Upper lobe of left lung (tissue), 4 donors: Measurements from ENCODE around the gene ZNF831.

Experiments used
- EP300 ChIP-seq, 4 donors: sonication (generic); formaldehyde crosslinking; IDR thresholded peaks; one replicate each; pipeline ENCODE4 v1.5.1; 2017; ENCODE audit warnings: antibody characterized with exemption in 4 of 4, control low read depth in 2 of 4
- POLR2AphosphoS5 ChIP-seq, 2 donors: sonication (generic); formaldehyde crosslinking; IDR thresholded peaks; one replicate each; pipeline ENCODE4 v1.5.1; 2017; ENCODE audit warnings: antibody characterized with exemption in 2 of 2
- TF ChIP-seq, protein P1 (sequence below), 6 experiments: fragments of 450-650 bp in 4 of 6; fragments of 200-600 bp in 2 of 6; sonication (generic) in 2 of 6; IDR thresholded peaks; one replicate each; pipeline ENCODE4 v1.5.1; 2016 to 2019; ENCODE audit warnings: antibody characterized with exemption in 6 of 6

- TF ChIP-seq, protein P1, sequence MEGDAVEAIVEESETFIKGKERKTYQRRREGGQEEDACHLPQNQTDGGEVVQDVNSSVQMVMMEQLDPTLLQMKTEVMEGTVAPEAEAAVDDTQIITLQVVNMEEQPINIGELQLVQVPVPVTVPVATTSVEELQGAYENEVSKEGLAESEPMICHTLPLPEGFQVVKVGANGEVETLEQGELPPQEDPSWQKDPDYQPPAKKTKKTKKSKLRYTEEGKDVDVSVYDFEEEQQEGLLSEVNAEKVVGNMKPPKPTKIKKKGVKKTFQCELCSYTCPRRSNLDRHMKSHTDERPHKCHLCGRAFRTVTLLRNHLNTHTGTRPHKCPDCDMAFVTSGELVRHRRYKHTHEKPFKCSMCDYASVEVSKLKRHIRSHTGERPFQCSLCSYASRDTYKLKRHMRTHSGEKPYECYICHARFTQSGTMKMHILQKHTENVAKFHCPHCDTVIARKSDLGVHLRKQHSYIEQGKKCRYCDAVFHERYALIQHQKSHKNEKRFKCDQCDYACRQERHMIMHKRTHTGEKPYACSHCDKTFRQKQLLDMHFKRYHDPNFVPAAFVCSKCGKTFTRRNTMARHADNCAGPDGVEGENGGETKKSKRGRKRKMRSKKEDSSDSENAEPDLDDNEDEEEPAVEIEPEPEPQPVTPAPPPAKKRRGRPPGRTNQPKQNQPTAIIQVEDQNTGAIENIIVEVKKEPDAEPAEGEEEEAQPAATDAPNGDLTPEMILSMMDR (IDR thresholded peaks at IDR 0.05) = no peak
- no peak for TF ChIP-seq EP300 (IDR thresholded peaks at IDR 0.05)
- no peak for TF ChIP-seq POLR2AphosphoS5 (IDR thresholded peaks at IDR 0.05)
Measured at GRCh38 chr20:59300333-59301081, 136.9 kb downstream of the ZNF831 start, which contains the start of gene EDN3.
